Measurements from ENCODE around the gene TLE1. TPM values are rescaled to one million over a fixed set of nuclear protein-coding genes. Genes with fewer than 3 reads are reported as not detected.

Gene TLE1
- total RNA-seq, 1 donor from 2014 or later: 0.34 TPM

DNA sequence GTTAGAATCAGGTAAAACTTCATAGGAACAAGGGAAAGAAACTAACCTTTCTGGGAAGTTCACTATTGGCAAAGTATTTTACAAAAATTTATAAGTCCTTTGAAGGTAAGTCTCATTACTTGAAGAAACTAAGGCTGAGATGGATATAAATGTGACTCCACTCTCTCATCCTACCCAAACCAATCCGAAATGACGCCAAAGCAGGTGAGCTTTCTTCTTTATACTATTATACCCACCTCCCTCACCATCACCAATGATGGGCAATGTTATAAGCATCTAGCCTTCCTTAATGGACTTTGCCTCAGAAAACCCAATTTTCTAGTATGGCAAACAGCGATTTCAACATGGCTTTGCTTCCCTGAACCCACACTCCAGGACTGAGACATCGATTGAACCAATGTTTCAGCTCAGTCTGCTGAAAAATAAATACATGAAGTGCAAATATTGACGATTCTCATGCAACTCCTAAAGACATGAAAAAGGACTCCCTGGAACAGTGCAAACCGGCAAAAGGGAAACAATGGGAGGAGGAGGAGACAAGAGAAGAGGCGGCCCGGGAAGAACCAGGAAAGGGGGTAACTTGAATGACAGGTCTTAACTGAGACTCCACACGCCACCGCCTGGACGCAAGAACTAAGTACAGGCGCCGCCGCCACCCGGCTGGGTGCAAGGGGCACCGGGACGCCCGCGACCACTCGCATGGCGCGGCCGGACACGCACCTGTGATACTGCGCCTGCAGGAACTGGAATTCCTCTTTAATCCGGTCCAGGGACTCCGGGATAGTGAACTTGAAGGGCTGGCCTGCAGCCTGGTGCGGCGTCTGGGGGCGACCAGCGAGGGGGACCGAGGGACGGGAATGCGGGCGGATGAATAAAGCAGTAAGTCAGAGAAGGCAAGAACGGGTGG is 2.5 kb downstream of the TLE1 start:
- intact Hi-C loops (cut with micrococcal nuclease): no loop called here

DNA sequence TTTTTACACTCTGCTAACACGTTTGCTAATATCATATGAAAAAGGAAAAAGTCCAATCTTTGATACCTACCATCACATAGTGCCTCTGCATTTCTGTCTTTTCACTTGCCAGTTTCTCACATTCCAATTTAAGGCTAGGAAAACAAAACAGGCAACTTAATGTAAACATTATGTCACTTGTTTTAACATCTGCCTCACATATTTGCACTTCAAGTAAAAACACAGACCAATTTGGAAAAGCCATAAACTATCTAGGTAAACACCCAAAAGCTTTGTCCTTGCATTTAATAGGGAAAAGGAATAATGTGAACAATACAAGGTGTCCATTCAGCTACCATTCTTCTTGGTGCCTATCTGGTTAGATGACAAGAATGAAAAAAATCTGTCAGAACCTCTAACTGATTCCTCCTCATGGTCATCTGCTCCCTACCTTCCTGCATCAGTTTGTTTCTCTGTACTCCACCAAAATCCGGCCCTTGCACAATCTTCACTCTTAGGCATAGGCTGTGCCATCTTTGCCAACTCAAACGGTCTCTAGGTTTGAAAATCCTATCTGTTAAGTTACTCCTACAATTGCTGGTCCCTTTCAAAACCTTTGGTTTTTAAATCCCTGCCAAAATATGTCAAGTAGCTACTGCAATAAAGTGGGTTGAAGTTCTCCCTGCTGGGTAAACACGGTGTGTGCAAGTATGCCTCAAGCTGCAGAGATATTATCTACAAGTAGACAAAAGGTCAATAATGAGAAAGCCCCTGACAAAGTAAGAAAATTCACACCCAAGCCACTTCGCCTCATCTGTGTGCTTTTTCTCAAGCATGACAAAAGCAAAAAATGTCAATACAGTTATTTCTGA is 3.4 kb downstream of the TLE1 start:
- intact Hi-C loops (cut with micrococcal nuclease): no loop called here

DNA sequence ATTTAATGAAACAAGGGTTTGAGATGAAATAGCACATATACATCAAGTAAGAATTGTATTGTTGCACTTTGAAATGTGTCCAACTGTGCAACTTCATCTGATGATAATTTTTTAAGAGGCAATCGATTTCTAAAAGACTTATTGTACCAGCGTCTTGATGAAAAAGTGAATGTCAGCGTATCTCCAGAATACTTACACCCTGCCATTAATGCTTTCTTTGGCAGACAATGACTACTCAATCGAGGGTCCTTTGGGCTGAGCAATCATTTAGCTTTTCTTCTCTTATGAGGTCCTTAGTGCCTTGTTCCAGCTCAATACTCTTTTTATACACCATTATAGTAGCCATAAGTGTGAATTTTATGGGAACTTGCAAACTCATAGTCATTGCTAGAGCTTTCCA is 4.7 kb downstream of the TLE1 start:
- intact Hi-C loops (cut with micrococcal nuclease): no loop called here

DNA sequence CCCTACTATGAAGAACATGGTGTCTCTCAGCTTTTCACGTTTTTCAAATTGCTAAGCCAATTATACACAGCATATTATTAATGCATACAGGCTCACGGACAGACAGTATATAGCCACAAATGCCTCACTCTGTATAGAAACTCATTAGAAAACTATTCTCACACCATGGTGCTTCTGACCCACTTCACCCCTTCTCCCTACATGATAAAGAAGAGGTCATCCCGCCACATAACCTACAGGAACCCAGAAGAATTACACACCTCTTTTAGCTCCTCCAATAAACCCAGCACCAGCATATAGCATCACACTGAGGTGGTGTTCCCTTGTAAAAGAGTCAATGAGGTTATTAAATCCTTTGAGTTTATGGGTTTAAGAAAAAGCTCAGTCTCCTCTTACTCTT is 5.6 kb downstream of the TLE1 start:
- intact Hi-C loops (cut with micrococcal nuclease): no loop called here

DNA sequence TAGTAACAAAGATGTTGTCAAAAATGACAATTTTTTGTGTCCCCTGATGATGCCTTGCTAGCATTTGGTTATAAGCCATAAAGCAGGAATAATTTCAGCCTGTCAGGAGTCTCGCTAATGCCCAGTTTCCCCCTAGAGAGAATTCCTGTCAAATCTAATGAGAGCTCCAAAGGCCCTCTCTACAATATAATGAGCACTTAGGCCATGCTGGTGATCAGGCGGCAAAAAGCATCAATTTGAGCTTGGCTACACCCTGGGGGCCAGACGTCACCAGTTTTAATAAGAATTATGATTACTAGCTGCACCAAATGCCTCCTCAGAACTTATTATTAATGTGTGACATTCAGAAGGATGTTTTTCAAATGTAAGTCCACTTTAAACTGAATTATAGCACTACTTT is 6.1 kb downstream of the TLE1 start:
- intact Hi-C loops (cut with micrococcal nuclease): no loop called here

DNA sequence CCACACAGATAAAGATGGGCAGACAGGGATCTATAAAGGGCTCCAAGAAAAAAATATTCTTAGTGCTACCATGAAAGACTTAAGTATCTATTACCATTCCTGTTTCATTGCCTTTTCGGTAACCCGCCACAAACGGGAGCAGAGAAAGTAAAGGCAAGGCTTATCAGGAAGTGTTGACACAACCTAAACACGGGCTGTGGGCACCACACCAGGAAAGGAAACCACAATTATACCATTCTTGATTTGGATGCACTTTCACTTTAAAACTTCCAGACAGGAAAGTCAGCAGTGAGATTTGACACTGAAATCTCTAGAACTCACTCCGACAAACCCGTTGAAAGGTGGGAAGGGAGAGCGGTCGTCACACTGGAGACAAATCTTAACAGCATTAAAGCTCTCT is 6.5 kb downstream of the TLE1 start:
- intact Hi-C loops (cut with micrococcal nuclease): no loop called here

- intact Hi-C loops (cut with micrococcal nuclease): no loop called here
These were observed 7.2 kb downstream of the TLE1 start for GRCh38 chr9:81682177-81682576.

DNA sequence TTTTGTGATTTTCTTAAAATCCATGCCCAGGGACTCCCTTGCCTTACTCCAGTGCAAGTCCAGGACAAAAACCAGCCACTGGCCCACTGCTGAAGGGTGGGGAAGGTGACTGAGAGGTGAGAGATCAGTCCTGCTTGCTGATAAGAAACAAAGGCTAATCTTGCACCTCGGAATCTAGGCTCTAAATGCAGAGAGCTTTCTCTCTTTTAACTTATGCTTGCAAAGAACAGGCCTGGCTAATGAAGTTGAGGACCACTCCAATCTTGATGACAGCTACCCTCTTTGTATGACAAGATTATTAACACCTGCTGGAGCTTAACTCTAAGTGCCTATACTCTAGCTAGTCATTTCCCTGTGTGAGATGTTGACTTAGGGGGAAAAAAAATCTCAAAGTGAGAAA is 8.8 kb downstream of the TLE1 start:
- intact Hi-C loops (cut with micrococcal nuclease): no loop called here

DNA sequence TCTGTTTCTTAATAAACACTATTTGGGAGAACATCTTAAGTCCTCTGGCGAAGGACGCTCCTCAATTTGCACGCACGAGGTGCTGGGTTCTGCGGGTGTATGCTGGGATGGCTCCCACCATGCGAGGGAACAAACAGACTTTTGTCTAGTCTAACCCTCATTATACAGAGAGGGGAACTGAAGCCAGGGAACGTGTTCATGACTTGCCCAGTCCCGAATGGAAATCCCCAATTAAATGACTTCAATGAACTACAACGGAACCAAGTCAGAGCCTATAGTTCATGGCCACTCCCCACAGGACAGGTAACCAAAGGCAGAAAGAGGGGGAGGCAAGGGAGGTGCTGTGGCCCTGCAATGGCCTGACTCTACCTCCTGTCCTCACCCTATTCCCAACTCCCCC is 9.3 kb downstream of the TLE1 start:
- intact Hi-C loops (cut with micrococcal nuclease): no loop called here

GRCh38 chr9:81678088-81678487 is 11.3 kb downstream of the TLE1 start:
- intact Hi-C loops (cut with micrococcal nuclease): no loop called here

DNA sequence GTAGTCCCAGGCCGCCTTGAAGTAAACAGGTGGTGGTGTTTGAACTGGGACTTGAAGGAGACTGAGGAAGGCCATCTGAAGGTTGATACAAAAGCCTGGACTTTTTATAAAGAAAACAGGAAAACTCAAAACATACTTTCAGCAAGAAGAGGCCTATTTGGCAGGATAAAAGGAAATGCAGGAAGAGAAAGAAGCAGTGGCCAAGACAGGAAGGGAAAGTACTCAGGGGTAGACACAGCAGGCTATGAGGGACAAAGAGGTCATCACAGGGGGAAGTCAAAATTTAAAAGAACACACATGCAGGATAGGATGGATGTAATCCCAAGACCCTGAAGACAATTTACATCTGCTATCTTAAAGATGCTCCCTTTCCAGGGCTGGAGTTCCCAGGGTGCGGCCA is 13.0 kb downstream of the TLE1 start:
- intact Hi-C loops (cut with micrococcal nuclease): no loop called here

- intact Hi-C loops (cut with micrococcal nuclease): no loop called here
These were observed 16.0 kb downstream of the TLE1 start for GRCh38 chr9:81673310-81673709.

GRCh38 chr9:81671880-81672280 is 17.5 kb downstream of the TLE1 start:
- intact Hi-C loops (cut with micrococcal nuclease): no loop called here

DNA sequence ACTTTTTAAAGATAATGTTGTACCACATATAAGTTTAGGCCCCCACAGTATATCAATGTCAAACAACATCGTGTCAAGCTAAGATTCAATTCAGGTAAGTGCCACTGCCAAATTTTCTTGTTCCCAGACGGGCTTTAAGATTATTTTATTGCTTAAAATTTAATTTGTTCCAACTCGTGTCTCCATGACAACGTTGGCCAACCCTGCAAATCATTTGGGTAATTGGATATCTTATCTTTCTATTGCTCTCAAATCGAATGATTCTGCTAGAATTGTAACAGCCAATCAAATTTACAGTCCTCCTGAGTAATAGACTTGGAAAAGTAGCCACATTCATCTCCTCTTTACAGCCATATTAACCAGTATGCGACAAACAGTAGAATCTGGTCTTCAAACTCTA is 19.5 kb downstream of the TLE1 start:
- intact Hi-C loops (cut with micrococcal nuclease): no loop called here

DNA sequence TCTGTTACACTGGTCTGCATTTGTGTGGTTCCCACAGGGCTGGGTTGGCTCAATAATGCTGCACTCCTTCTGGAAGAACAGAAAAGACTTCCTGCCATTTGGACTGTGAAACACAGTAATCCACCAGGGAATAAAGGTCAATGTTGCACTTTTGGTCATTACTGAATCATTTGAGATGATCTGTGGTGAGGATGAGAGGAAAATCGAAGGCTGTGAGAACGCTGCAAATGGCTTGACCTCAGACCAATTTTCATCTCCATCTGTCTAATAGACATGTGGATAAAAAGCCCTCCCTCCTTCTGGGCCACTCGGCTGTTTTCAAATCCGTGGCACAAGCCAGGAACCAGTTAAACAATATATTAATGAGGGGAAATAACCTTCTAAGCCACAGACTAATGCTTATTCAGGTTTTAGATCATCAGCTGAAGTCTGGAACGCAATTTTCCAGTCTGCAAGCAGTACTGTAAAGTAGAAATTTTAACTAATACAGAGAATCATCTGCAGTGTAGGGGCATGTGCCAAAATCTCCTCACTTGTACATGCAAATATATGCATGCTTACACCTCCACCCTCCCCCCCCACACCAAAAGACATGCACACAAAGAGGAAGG is 20.2 kb downstream of the TLE1 start:
- intact Hi-C loops (cut with micrococcal nuclease): no loop called here

DNA sequence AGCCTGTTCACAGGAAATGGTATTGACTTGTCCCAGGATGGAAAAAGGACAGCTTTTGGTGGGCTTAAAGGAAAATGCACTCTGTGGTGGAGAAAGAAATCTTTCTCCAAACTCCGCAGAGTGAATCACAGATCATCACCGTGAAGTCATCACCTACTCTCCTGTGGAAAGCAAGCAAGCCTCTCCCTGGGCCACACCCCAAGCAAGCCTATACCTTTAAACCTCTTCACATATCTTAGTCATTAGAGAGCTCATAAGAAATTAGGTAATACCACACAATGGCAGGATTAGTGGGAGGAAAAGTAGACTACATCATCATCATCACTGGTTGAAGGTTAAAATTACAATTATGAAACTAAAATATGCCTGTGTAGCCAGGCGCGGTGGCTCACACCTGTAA is 23.2 kb downstream of the TLE1 start:
- intact Hi-C loops (cut with micrococcal nuclease): no loop called here

- intact Hi-C loops (cut with micrococcal nuclease): no loop called here
These were observed 23.9 kb downstream of the TLE1 start for GRCh38 chr9:81665322-81665871.

DNA sequence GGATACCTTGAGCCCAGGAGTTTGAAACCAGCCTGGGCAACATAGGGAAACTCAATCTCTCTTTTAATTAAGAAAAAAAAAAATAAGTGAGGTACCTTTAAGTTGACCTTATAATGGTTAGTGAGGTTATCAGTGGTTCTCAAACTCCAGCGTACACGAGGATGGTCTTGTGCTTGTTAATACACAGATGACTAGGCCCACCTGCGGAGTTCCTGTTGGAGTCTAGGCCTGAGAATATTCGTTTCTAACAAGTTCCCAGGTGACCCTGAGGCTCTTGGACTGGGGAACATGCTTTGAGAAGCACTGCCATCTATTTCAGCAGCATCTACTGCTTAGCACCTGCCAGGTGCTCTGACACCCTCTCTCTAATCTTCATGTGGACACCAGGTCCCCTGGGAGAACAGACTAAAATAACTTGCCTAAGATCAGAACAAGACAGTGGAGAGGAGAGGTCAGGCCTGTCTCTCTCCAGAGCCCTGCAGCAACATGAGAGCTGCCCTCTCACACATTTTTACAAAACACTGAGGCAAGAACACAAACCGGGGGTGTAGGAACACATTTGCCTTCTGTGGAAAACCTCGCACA is 24.6 kb downstream of the TLE1 start:
- intact Hi-C loops (cut with micrococcal nuclease): no loop called here

DNA sequence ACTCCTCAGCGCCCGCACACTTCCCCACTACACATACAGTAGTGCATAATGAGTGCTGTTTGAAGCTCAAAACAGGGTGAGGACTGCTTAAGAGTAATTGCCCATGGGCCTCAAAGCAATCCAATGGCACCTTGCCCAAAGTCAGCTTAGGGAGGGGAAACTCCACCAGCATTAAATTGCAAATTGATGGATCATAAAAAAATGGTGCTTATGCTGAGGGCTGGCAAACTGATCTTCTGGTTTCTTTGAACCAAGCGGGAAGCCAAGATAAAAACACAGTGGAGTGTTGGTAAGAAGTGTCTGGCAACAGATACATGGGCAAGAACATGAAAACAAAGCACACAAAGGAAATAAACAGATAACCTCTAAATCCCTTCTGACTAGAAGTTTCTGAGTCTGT is 28.0 kb downstream of the TLE1 start:
- intact Hi-C loops (cut with micrococcal nuclease): no loop called here

DNA sequence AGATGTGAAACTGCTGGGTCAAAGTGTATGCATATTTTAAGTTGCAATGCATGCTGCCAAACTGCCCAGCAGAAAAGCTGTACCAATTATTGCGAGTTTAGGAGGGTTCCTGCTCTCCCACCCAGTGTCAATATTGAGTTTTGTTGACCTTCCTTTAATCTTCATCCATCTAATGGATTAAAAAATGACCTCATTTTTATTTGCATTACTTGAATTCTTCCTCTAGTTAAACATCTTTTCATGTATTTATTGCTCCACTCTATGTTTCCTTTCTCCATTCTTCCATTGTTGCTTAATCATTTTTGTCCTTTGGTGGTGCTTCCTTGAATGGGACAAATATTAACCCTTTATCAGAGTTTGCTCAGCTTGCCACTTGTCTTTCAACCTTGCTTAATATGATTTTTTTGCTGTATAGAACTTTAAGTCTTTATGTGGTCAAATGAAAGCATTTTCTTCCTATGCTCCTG is 32.4 kb downstream of the TLE1 start:
- intact Hi-C loops (cut with micrococcal nuclease): no loop called here

DNA sequence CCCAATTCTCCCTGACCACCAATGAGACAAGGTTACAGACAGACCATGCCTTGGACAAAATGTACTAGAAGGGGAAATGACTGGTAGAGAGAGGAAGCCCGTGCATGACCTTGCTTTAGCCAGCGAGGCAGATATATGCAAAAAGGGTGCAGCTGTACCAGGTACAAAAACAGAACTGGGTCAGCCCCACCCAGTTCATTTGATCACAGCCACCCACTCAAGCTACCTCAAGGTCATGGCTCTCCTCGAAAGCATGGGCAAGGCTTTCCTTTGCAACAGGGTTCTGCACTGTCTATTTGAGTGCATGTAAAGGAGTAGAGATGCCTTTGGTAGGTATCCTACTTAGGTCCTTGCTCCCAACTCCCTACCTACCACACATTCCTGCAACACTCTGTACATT is 33.3 kb downstream of the TLE1 start:
- intact Hi-C loops (cut with micrococcal nuclease): no loop called here

Data from T-helper 2 cell treated with Interferon-gamma antibody and Interleukin-4, amounts not matched to agents 100 ng/mL and 5 ng/mL, for 36 hours (primary cell).